Neural cell (in vitro differentiated cells): ENCODE measurements around the gene TSPAN15.

ENCODE experiments used
- EZH2 ChIP-seq: fragments of 200-600, 300-800 bp; shearing (Covaris generic), sonication (generic); IDR thresholded peaks from 2 replicates; pipeline ENCODE4 v1.6.1; 2014; ENCODE audit warnings: antibody characterized with exemption, low read length, borderline replicate concordance, mild to moderate bottlenecking; ENCODE audit not compliant: insufficient read depth, poor library complexity, severe bottlenecking
- MXI1 ChIP-seq: fragments of 450-650 bp; conservative IDR thresholded peaks from 2 replicates; pipeline ENCODE4 v1.6.1; 2014; ENCODE audit warnings: antibody characterized with exemption, mild to moderate bottlenecking; ENCODE audit not compliant: poor library complexity, severe bottlenecking
- POLR2AphosphoS5 ChIP-seq: IDR thresholded peaks from 2 replicates; pipeline ENCODE4 v1.6.1; 2012
- RAD21 ChIP-seq: fragments of 450-650 bp; conservative IDR thresholded peaks from 2 replicates; pipeline ENCODE4 v1.6.1; 2014; ENCODE audit warnings: antibody characterized with exemption, mild to moderate bottlenecking, moderate library complexity
- TAF1 ChIP-seq: IDR thresholded peaks from 2 replicates; pipeline ENCODE4 v1.6.1; 2012; ENCODE audit warnings: low read depth
- TF ChIP-seq, protein P1 (sequence below): fragments of 450-650 bp; IDR thresholded peaks from 2 replicates; pipeline ENCODE4 v1.5.1; 2014; ENCODE audit warnings: antibody characterized with exemption, mild to moderate bottlenecking, moderate library complexity; ENCODE audit not compliant: poor library complexity, severe bottlenecking
- TF ChIP-seq, protein P2 (sequence below): IDR thresholded peaks from 2 replicates; pipeline ENCODE4 v1.6.1; 2012; ENCODE audit warnings: borderline replicate concordance

DNA sequence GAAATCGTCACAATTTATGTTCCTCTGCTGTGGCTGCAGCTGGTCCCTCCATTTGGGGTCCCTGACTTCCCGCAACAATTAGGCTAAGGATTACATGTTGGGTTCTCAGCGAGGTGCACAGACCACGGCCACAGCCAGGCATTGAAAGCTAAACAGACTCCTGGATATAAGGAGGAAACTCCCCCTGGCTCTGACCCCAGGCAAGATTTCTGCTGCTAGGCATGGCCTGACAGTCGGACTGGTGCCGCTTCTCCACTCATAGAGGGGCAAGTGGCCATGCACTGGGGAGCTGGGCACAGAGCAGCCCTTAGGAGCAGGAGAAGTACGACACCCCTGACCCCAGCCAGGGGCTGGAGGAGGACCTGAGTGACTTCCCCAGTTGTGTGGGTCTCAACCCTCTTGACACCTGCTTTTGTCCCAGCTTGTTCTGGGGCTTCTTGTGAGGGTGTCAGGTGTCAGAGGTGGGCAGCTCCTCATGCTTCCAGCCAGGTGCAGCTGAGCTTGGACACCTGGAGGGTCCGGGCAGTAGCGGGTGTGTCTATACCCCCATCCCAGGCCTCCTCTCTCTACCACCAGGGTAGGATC lies 38.3 kb downstream of the TSPAN15 start:
- TF ChIP-seq, protein P1, sequence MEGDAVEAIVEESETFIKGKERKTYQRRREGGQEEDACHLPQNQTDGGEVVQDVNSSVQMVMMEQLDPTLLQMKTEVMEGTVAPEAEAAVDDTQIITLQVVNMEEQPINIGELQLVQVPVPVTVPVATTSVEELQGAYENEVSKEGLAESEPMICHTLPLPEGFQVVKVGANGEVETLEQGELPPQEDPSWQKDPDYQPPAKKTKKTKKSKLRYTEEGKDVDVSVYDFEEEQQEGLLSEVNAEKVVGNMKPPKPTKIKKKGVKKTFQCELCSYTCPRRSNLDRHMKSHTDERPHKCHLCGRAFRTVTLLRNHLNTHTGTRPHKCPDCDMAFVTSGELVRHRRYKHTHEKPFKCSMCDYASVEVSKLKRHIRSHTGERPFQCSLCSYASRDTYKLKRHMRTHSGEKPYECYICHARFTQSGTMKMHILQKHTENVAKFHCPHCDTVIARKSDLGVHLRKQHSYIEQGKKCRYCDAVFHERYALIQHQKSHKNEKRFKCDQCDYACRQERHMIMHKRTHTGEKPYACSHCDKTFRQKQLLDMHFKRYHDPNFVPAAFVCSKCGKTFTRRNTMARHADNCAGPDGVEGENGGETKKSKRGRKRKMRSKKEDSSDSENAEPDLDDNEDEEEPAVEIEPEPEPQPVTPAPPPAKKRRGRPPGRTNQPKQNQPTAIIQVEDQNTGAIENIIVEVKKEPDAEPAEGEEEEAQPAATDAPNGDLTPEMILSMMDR = no peak
- no peak for TF ChIP-seq POLR2AphosphoS5
- no peak for TF ChIP-seq EZH2
- TF ChIP-seq, protein P2, sequence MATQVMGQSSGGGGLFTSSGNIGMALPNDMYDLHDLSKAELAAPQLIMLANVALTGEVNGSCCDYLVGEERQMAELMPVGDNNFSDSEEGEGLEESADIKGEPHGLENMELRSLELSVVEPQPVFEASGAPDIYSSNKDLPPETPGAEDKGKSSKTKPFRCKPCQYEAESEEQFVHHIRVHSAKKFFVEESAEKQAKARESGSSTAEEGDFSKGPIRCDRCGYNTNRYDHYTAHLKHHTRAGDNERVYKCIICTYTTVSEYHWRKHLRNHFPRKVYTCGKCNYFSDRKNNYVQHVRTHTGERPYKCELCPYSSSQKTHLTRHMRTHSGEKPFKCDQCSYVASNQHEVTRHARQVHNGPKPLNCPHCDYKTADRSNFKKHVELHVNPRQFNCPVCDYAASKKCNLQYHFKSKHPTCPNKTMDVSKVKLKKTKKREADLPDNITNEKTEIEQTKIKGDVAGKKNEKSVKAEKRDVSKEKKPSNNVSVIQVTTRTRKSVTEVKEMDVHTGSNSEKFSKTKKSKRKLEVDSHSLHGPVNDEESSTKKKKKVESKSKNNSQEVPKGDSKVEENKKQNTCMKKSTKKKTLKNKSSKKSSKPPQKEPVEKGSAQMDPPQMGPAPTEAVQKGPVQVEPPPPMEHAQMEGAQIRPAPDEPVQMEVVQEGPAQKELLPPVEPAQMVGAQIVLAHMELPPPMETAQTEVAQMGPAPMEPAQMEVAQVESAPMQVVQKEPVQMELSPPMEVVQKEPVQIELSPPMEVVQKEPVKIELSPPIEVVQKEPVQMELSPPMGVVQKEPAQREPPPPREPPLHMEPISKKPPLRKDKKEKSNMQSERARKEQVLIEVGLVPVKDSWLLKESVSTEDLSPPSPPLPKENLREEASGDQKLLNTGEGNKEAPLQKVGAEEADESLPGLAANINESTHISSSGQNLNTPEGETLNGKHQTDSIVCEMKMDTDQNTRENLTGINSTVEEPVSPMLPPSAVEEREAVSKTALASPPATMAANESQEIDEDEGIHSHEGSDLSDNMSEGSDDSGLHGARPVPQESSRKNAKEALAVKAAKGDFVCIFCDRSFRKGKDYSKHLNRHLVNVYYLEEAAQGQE = no peak
- TF ChIP-seq MXI1 = no peak
- no peak for TF ChIP-seq TAF1
- no peak for TF ChIP-seq RAD21
